Nephron progenitor cell (in vitro differentiated cells): Measurements from ENCODE around the gene PIAS4.
A peak's percentile ranks its signal among the peaks of the same experiment; 100 is the strongest.

Experiments used
- DNase-seq: peaks from one replicate; pipeline ENCODE4 v3.0.0; 2021
- H3K27ac Mint-ChIP-seq: 2 replicates; pipeline ENCODE4 v1.8.0; 2021; ENCODE audit warnings: mild to moderate bottlenecking, moderate library complexity, mixed read lengths
- H3K27me3 Mint-ChIP-seq: 2 replicates; pipeline ENCODE4 v1.8.0; 2021; ENCODE audit warnings: mild to moderate bottlenecking, low read depth, mixed read lengths; ENCODE audit not compliant: poor library complexity
- H3K36me3 Mint-ChIP-seq: 2 replicates; pipeline ENCODE4 v1.8.0; 2021; ENCODE audit warnings: low read depth, mixed read lengths
- H3K4me1 Mint-ChIP-seq: 2 replicates; pipeline ENCODE4 v1.8.0; 2021; ENCODE audit warnings: mixed read lengths
- H3K4me3 Mint-ChIP-seq: 2 replicates; pipeline ENCODE4 v1.8.0; 2021; ENCODE audit warnings: mild to moderate bottlenecking, moderate library complexity, mixed read lengths
- H3K9me3 Mint-ChIP-seq: 2 replicates; pipeline ENCODE4 v1.8.0; 2021; ENCODE audit warnings: mild to moderate bottlenecking, moderate library complexity, mixed read lengths
- TF ChIP-seq, protein P1 (sequence below): fragments of 200-600 bp; sonication (generic); IDR thresholded peaks from 2 replicates; pipeline ENCODE4 v1.5.0; 2021; ENCODE audit warnings: antibody characterized with exemption

PIAS4 gene

GRCh38 chr19:4066176-4066606 is 58.7 kb downstream of the PIAS4 start:
- H3K4me3 Mint-ChIP-seq, result peak overlapping the region; percentile 70
- no peaks in the 10 kb centered on the region for H3K36me3 Mint-ChIP-seq
- H3K4me1 Mint-ChIP-seq, result peaks cover 19% of the 10 kb centered on the region
- no peaks in the 10 kb centered on the region for H3K9me3 Mint-ChIP-seq
- H3K27me3 Mint-ChIP-seq, result peaks cover 33% of the 10 kb centered on the region
- TF ChIP-seq, protein P1, sequence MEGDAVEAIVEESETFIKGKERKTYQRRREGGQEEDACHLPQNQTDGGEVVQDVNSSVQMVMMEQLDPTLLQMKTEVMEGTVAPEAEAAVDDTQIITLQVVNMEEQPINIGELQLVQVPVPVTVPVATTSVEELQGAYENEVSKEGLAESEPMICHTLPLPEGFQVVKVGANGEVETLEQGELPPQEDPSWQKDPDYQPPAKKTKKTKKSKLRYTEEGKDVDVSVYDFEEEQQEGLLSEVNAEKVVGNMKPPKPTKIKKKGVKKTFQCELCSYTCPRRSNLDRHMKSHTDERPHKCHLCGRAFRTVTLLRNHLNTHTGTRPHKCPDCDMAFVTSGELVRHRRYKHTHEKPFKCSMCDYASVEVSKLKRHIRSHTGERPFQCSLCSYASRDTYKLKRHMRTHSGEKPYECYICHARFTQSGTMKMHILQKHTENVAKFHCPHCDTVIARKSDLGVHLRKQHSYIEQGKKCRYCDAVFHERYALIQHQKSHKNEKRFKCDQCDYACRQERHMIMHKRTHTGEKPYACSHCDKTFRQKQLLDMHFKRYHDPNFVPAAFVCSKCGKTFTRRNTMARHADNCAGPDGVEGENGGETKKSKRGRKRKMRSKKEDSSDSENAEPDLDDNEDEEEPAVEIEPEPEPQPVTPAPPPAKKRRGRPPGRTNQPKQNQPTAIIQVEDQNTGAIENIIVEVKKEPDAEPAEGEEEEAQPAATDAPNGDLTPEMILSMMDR, result no peak
- DNase-seq, result peak; percentile 51
- H3K27ac Mint-ChIP-seq, result no peak overlapping the region

DNA sequence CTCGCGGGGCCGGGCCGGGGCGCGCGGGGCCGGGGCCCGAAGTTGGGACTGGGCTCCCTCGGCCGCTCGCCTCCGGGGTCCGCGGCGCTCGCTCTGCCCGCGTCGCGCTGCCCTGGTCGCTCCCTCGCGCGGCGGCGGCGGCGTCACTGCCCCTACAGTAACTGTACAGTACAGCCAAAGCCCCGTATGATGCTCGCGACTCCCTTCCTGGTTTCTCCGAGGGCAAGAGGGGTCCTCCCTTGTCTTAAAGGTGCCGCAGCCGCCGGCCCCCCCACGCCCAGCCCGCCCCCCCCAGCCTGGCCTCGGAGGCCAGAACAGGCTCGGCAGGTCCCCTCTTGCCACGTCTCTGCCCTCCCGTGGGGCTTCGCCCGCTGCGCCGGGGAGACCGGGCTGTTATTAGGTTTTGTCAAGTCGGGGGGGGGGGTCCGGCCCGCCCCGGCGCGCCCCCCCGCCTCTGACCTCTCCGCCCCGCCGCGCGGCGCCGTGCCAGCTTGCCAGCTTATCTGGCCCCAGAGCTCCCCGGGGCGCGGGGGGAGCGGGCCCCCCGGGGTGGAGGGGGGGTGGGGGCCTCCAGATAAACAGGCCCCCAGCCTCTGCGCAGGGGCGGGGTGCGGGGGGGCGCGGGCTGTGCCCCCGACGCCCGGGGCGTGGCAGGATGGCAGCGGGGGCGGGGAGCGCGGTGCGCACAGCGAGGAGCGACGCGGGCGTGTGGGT is 59.3 kb downstream of the PIAS4 start, which contains the start of gene ZBTB7A:
TSS of gene ZBTB7A (minus strand) at position 218 of the 714 bp plus-strand sequence. CDS start 11,667 bp downstream, outside the sequence.
- H3K36me3 Mint-ChIP-seq, result no peaks in the 10 kb centered on the region
- H3K4me3 Mint-ChIP-seq, result peak within 1 kb of the TSS; percentile 73
- peak; percentile 72 for DNase-seq
- H3K9me3 Mint-ChIP-seq, result no peaks in the 10 kb centered on the region
- H3K27me3 Mint-ChIP-seq, result peaks cover 37% of the 10 kb centered on the region
- TF ChIP-seq, protein P1, result no peak
- no peak within 1 kb of the TSS for H3K27ac Mint-ChIP-seq
- H3K4me1 Mint-ChIP-seq, result peaks cover 19% of the 10 kb centered on the region

- Mint-ChIP-seq H3K9me3 (no peaks in the 10 kb centered on the region), H3K4me3 (peak overlapping the region; percentile 81), H3K27me3 (peaks cover 37% of the 10 kb centered on the region), H3K36me3 (no peaks in the 10 kb centered on the region), H3K27ac (no peak overlapping the region), H3K4me1 (peaks cover 16% of the 10 kb centered on the region)
- TF ChIP-seq, protein P1, result no peak
- DNase-seq, result peak; percentile 47
Measured at GRCh38 chr19:4067396-4068046, 60.0 kb downstream of the PIAS4 start.

- Mint-ChIP-seq H3K36me3 (no peaks in the 10 kb centered on the region), H3K4me1 (peaks cover 14% of the 10 kb centered on the region), H3K27ac (no peak overlapping the region), H3K9me3 (no peaks in the 10 kb centered on the region), H3K4me3 (peak overlapping the region; percentile 81), H3K27me3 (peaks cover 37% of the 10 kb centered on the region)
- no peak for DNase-seq
- TF ChIP-seq, protein P1, result no peak
Measured at GRCh38 chr19:4068047-4068966, 60.8 kb downstream of the PIAS4 start.

DNA sequence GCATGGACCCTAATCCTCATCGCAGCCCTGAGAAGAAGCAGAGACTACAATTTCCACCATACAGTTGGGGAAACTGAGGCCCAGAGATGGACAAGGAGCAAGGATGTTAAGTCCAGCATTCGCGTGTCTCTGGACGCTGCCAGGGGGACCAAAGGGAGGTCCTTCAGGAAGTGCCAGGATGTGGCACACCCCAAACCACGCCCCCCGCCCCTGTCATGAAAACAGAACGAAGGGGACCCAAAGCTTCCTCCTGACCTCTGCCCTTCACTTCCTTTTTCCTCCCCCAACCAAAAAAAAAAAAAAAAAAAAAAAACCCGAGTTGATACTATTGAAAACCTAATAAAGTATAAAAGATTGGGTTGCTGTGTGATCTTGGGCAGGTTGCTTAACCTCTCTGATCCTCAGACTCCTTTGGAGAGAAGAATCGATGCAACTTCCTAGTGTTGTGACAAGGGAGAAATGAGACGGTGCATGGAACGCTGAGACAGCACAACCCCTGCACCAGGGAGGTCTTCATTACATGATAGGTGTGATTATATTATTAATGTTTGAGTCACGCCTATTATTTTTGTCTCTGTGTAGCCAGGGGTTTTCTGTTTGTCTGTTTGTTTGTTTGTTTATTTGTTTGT is 61.9 kb downstream of the PIAS4 start:
- Mint-ChIP-seq H3K27ac (no peak overlapping the region), H3K36me3 (no peaks in the 10 kb centered on the region), H3K4me3 (peak overlapping the region; percentile 23), H3K9me3 (no peaks in the 10 kb centered on the region), H3K4me1 (peaks cover 10% of the 10 kb centered on the region), H3K27me3 (peaks cover 37% of the 10 kb centered on the region)
- DNase-seq, result no peak
- TF ChIP-seq, protein P1, result no peak
